PC-3 (cell line): ENCODE results near the gene EMP2.

Source experiments
- CTCF ChIP-seq: fragments of 300-600 bp; sonication (generic); conservative IDR thresholded peaks from 2 replicates; pipeline ENCODE4 v1.5.1; 2017; ENCODE audit warnings: antibody characterized with exemption, low read depth, mild to moderate bottlenecking, low read length
- EZH2phosphoT487 ChIP-seq: fragments of 300-600 bp; sonication (generic); IDR thresholded peaks from 2 replicates; pipeline ENCODE4 v1.6.1; 2018; ENCODE audit warnings: mild to moderate bottlenecking, antibody characterized with exemption, low read length, borderline replicate concordance

DNA sequence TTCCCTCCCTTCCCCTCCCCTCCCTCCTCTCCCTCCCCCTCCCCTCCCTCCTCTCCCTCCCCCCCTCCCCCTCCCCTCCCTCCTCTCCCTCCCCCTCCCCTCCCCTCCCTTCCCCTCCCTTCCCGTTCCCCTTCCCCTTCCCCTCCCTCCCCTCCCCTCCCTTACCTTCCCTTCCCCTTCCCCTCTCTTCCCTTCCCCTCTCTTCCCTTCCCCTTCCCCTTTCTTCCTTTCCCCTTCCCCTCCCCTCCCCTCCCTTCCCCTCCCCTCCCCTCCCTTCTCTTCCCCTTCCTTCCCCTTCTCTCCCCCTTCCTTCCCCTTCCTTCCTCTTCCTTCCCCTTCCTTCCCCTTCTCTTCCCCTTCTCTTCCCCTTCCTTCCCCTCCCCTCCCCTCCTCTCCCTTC is 61.1 kb downstream of the EMP2 start:
- TF ChIP-seq CTCF (no peak), EZH2phosphoT487 (no peak)
